GM19438 (cell line): ENCODE measurements around the gene KHSRP.
A peak's percentile ranks its signal among the peaks of the same experiment; 100 is the strongest.

Experiments used
- ATAC-seq: cut with Tn5 transposase; IDR thresholded peaks from one replicate; pipeline ENCODE4 v1.9.1; 2021; ENCODE audit warnings: low read depth; ENCODE audit not compliant: unreplicated experiment

Gene KHSRP

GRCh38 chr19:6424195-6424938 is at the start of gene KHSRP:
Gene KHSRP, minus strand, starts transcription at chr19:6424811. Its CDS starts 110 bp downstream, at chr19:6424701.
- ATAC-seq: no peak

GRCh38 chr19:6473647-6474046 is 49.0 kb upstream of the KHSRP start:
- no peak for ATAC-seq

GRCh38 chr19:6472713-6473112 is 48.1 kb upstream of the KHSRP start:
- ATAC-seq: no peak

GRCh38 chr19:6471076-6471475 is 46.5 kb upstream of the KHSRP start:
- no peak for ATAC-seq

- no peak for ATAC-seq
Measured at GRCh38 chr19:6470173-6470572, 45.6 kb upstream of the KHSRP start.

- ATAC-seq: no peak
Measured at GRCh38 chr19:6467384-6467783, 42.8 kb upstream of the KHSRP start.

GRCh38 chr19:6466526-6467248 is 42.1 kb upstream of the KHSRP start:
- no peak for ATAC-seq

GRCh38 chr19:6465663-6466062 is 41.1 kb upstream of the KHSRP start:
- ATAC-seq: no peak

GRCh38 chr19:6465006-6465405 is 40.4 kb upstream of the KHSRP start:
- no peak for ATAC-seq

GRCh38 chr19:6464070-6464873 is 39.7 kb upstream of the KHSRP start, which contains the start of gene CRB3:
Gene CRB3, plus strand, starts transcription at chr19:6464271. Its CDS starts 431 bp downstream, at chr19:6464702.
- ATAC-seq: no peak

- ATAC-seq: peak; percentile 56
Measured at GRCh38 chr19:6460099-6460884, 35.7 kb upstream of the KHSRP start.

GRCh38 chr19:6459262-6460098 is 34.9 kb upstream of the KHSRP start, which contains the start of gene SLC25A23:
Gene SLC25A23, minus strand, starts transcription at chr19:6459792. Its CDS starts 164 bp downstream, at chr19:6459628.
- ATAC-seq: peak; percentile 29

- no peak for ATAC-seq
Measured at GRCh38 chr19:6458695-6459261, 34.2 kb upstream of the KHSRP start.

GRCh38 chr19:6457958-6458694 is 33.5 kb upstream of the KHSRP start:
- no peak for ATAC-seq

GRCh38 chr19:6455924-6456323 is 31.3 kb upstream of the KHSRP start:
- ATAC-seq: no peak

GRCh38 chr19:6453951-6454565 is 29.4 kb upstream of the KHSRP start:
- no peak for ATAC-seq

- ATAC-seq: no peak
Measured at GRCh38 chr19:6452899-6453298, 28.3 kb upstream of the KHSRP start.

GRCh38 chr19:6452223-6452614 is 27.6 kb upstream of the KHSRP start:
- ATAC-seq: no peak
